SK-N-SH (cell line): ENCODE measurements around the gene TECR. TPM values are rescaled to one million over a fixed set of nuclear protein-coding genes. Genes with fewer than 3 reads are reported as not detected.

Source experiments
- CTCF ChIA-PET: fragments of 300-600, 350-600 bp; formaldehyde crosslinking; extraction: SDS; loops from one replicate; lab custom pipeline; 2021; lab: Yijun Ruan, JAX
- POLR2A ChIA-PET: fragments of 350-600 bp; sonication (Branson Sonifier 250); formaldehyde crosslinking; extraction: SDS; loops from one replicate; lab custom pipeline; 2020; ENCODE audit warnings: antibody characterized with exemption, inconsistent platforms; lab: Yijun Ruan, JAX
- DNase-seq: peaks from one replicate; pipeline ENCODE4 v3.0.0; 2012
- H2AFZ ChIP-seq: fragments of 200-600 bp; sonication (generic); 2 replicates; pipeline ENCODE4 v1.8.1; 2016; ENCODE audit warnings: antibody characterized with exemption, mild to moderate bottlenecking, low read depth
- H3F3A ChIP-seq: fragments of 200-600 bp; sonication (generic); replicated peaks from 2 replicates; pipeline ENCODE3; 2016; ENCODE audit warnings: antibody characterized with exemption, mild to moderate bottlenecking; ENCODE audit not compliant: insufficient read depth
- H3K27ac ChIP-seq, 2 experiments: fragments of 200-500 bp in 1 of 2; fragments of 200-600 bp in 1 of 2; sonication (Bioruptor generic) in 1 of 2; sonication (generic), shearing (Covaris generic) in 1 of 2; 2 replicates each; pipeline versions ENCODE4 v1.5.1 to v1.6.1; 2014 to 2016; ENCODE audit warnings: low read depth in 2 of 2, inconsistent platforms in 1 of 2, low read length in 1 of 2, mild to moderate bottlenecking in 1 of 2, mixed read lengths in 1 of 2
- H3K27me3 ChIP-seq: fragments of 200-600 bp; sonication (generic), shearing (Covaris generic); 2 replicates; pipeline ENCODE4 v1.6.1; 2016; ENCODE audit warnings: mixed run types; ENCODE audit not compliant: insufficient read depth
- H3K36me3 ChIP-seq, 2 experiments: fragments of 200-500 bp in 1 of 2; fragments of 200-600 bp in 1 of 2; sonication (Bioruptor generic) in 1 of 2; sonication (generic) in 1 of 2; replicated peaks in 1 of 2; 2 replicates each; pipeline versions ENCODE3 to v1.5.1; 2014 to 2016; ENCODE audit warnings: low read length in 1 of 2, mild to moderate bottlenecking in 1 of 2; ENCODE audit not compliant: insufficient read depth in 2 of 2, control insufficient read depth in 1 of 2
- H3K4me1 ChIP-seq, 2 experiments: fragments of 200-500 bp in 1 of 2; fragments of 200-600 bp in 1 of 2; sonication (Bioruptor generic) in 1 of 2; sonication (generic), shearing (Covaris generic) in 1 of 2; 2 replicates each; pipeline versions ENCODE4 v1.5.1 to v1.6.1; 2014 to 2016; ENCODE audit warnings: low read depth in 1 of 2, low read length in 1 of 2, mixed run types in 1 of 2; ENCODE audit not compliant: insufficient read depth in 2 of 2, control insufficient read depth in 1 of 2
- H3K4me2 ChIP-seq: fragments of 200-600 bp; sonication (generic), shearing (Covaris generic); 2 replicates; pipeline ENCODE4 v1.6.1; 2017; ENCODE audit warnings: mixed run types
- H3K4me3 ChIP-seq, 2 experiments: fragments of 200-500 bp in 1 of 2; fragments of 200-600 bp in 1 of 2; sonication (Bioruptor generic) in 1 of 2; sonication (generic), shearing (Covaris generic) in 1 of 2; 2 replicates each; pipeline versions ENCODE4 v1.5.1 to v1.8.1; 2014 to 2016; ENCODE audit warnings: low read depth in 2 of 2, inconsistent platforms in 1 of 2, low read length in 1 of 2, mild to moderate bottlenecking in 1 of 2, mixed read lengths in 1 of 2, moderate library complexity in 1 of 2
- H3K79me2 ChIP-seq: fragments of 200-600 bp; sonication (generic); 2 replicates; pipeline ENCODE4 v1.8.1; 2017; ENCODE audit warnings: mild to moderate bottlenecking; ENCODE audit not compliant: insufficient read depth
- H3K9ac ChIP-seq: fragments of 200-600 bp; sonication (generic); 2 replicates; pipeline ENCODE4 v1.6.1; 2017; ENCODE audit warnings: mixed run types
- H3K9me2 ChIP-seq: fragments of 200-600 bp; sonication (generic); 2 replicates; pipeline ENCODE4 v1.6.1; 2017; ENCODE audit warnings: mixed run types
- H3K9me3 ChIP-seq: fragments of 200-600 bp; sonication (generic); 2 replicates; pipeline ENCODE4 v1.6.1; 2017; ENCODE audit warnings: mixed run types, mild to moderate bottlenecking, moderate library complexity
- H4K20me1 ChIP-seq: fragments of 200-600 bp; sonication (generic); 2 replicates; pipeline ENCODE4 v1.6.1; 2017; ENCODE audit warnings: mild to moderate bottlenecking, mixed run types; ENCODE audit not compliant: insufficient read depth
- CHD2 ChIP-seq: fragments of 150-350 bp; IDR thresholded peaks from 2 replicates; pipeline ENCODE4 v1.6.1; 2018; ENCODE audit warnings: low read length; ENCODE audit not compliant: partially characterized antibody
- ELF1 ChIP-seq: IDR thresholded peaks from 2 replicates; pipeline ENCODE4 v1.4.0; 2012
- EP300 ChIP-seq, 2 experiments: IDR thresholded peaks; 2 replicates each; pipeline versions ENCODE4 v1.4.0 to v1.6.1; 2012; ENCODE audit warnings: borderline replicate concordance in 1 of 2, low read depth in 1 of 2, low read length in 1 of 2
- FOSL2 ChIP-seq: IDR thresholded peaks from 2 replicates; pipeline ENCODE4 v1.4.0; 2012; ENCODE audit warnings: low read depth, mild to moderate bottlenecking, moderate library complexity, borderline replicate concordance
- FOXJ3 ChIP-seq: sonication (generic); formaldehyde crosslinking; IDR thresholded peaks from 2 replicates; pipeline ENCODE4 v1.5.1; 2020; ENCODE audit warnings: mild to moderate bottlenecking, missing genetic modification reagents
- GABPA ChIP-seq: IDR thresholded peaks from 2 replicates; pipeline ENCODE4 v1.4.0; 2012; ENCODE audit warnings: low read depth, mild to moderate bottlenecking
- GATA2 ChIP-seq: sonication (generic); formaldehyde crosslinking; IDR thresholded peaks from 2 replicates; pipeline ENCODE4 v1.5.0; 2020; ENCODE audit warnings: mild to moderate bottlenecking, missing genetic modification reagents
- MXI1 ChIP-seq: IDR thresholded peaks from 2 replicates; pipeline ENCODE4 v1.6.1; 2012; ENCODE audit warnings: mild to moderate bottlenecking, low read depth, low read length, improper control_type of control experiment
- NFIC ChIP-seq: IDR thresholded peaks from 2 replicates; pipeline ENCODE4 v1.4.0; 2012; ENCODE audit warnings: borderline replicate concordance
- NRF1 ChIP-seq: IDR thresholded peaks from 2 replicates; pipeline ENCODE4 v1.6.1; 2012; ENCODE audit warnings: low read depth, mild to moderate bottlenecking, low read length
- RCOR1 ChIP-seq: fragments of 150-350 bp; IDR thresholded peaks from 2 replicates; pipeline ENCODE4 v1.6.1; 2017; ENCODE audit warnings: antibody characterized with exemption, low read length
- RFX5 ChIP-seq: IDR thresholded peaks from 2 replicates; pipeline ENCODE4 v1.6.1; 2012; ENCODE audit warnings: mild to moderate bottlenecking, improper control_type of control experiment, low read length
- SMC3 ChIP-seq: IDR thresholded peaks from 2 replicates; pipeline ENCODE4 v1.6.1; 2012; ENCODE audit warnings: low read depth, low read length, improper control_type of control experiment
- TAF1 ChIP-seq: IDR thresholded peaks from 2 replicates; pipeline ENCODE4 v1.6.1; 2012; ENCODE audit warnings: low read depth, mild to moderate bottlenecking, low read length, moderate library complexity, borderline replicate concordance
- TCF12 ChIP-seq: IDR thresholded peaks from 2 replicates; pipeline ENCODE4 v1.4.0; 2012
- TEAD4 ChIP-seq: IDR thresholded peaks from 2 replicates; pipeline ENCODE4 v1.4.0; 2012; ENCODE audit warnings: mild to moderate bottlenecking, borderline replicate concordance; ENCODE audit not compliant: insufficient read depth
- YY1 ChIP-seq: IDR thresholded peaks from 2 replicates; pipeline ENCODE4 v1.4.0; 2012; ENCODE audit warnings: low read depth, mild to moderate bottlenecking
- WGBS: methylation state at CpG from one replicate; pipeline ENCODE4 v1.1.6; 2017; ENCODE audit warnings: low lambda C conversion rate; 5-methylcytosine and 5-hydroxymethylcytosine counted together
- polyA plus RNA-seq, 3 experiments: library from polyadenylated mRNA; depleted of rRNA; stranded (reverse); fragments of >200 nt; gene quantifications; 2 replicates each; pipeline ENCODE4 v1.2.3, GENCODE V29; 2012
- TF ChIP-seq, protein P1 (sequence below): fragments of 200-600 bp; sonication (generic); IDR thresholded peaks from 2 replicates; pipeline ENCODE4 v1.6.1; 2017; ENCODE audit warnings: antibody characterized with exemption, mild to moderate bottlenecking, moderate library complexity
- TF ChIP-seq, protein P2 (sequence below): fragments of 150-350 bp; IDR thresholded peaks from 2 replicates; pipeline ENCODE4 v1.6.1; 2016; ENCODE audit warnings: mild to moderate bottlenecking, low read depth, low read length
- TF ChIP-seq, protein P3 (sequence below): IDR thresholded peaks from 2 replicates; pipeline ENCODE4; 2012
- TF ChIP-seq, protein P4 (sequence below): IDR thresholded peaks from 2 replicates; pipeline ENCODE4 v1.4.0; 2012; ENCODE audit warnings: low read depth, borderline replicate concordance

Gene TECR
- polyA plus RNA-seq, 1 of the 3 experiments (the other 2 are of a cell fraction), result 110 TPM

DNA sequence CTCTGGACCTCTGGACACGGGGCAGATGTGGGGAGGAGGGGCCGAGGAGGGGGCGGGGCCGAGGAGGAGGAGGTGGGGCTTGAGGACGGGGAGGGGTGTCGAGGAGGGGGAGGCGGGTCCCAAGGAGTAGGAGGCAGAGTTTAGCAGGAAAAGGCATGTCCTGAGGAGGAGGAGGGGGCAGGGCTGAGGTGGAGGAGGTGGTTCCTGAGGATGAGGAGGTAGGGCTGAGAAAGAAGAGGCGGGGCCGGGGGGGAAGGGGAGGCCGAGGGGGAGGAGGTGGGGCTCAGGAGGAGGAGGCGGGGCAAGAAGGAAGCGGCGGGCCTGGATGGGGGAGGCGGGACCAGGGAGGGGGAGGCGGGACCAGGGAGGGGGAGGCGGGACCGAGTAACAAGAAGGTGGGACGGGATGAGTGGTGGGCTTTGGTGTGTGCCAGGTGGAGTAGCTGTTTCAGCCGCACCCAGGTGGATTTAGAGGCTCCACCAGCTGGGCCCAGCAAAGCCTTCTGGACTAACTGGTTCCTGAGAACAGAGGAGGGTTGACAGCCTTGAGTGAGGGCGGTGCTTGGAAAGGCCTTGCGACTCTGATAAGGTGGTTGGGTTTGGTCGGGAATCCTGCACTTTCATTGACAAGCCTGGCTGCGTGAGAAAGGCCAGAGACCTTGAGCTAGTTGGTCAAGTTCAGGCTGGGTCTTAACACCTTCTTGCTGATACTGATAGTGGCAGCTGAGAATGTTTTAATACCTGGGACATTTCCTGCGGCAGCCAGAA lies 7.7 kb downstream of the TECR start:
- Histone ChIP-seq H3K27me3 (no peaks in the 10 kb centered on the region), H4K20me1 (no peaks in the 10 kb centered on the region; the same call in 1 of the 2 replicates), H3K4me3 (no peak overlapping the region; a peak in 1 of 4 replicates), H3K9me3 (no peaks in the 10 kb centered on the region), H3K9ac (no peak overlapping the region)
- DNase-seq, result peak; percentile 80
- TF ChIP-seq SMC3, result no peak
- no peak for TF ChIP-seq TCF12
- TF ChIP-seq MXI1, result no peak
- no peak for TF ChIP-seq NFIC
- TF ChIP-seq NRF1, result no peak
- no peak for TF ChIP-seq YY1
- TF ChIP-seq, protein P1, sequence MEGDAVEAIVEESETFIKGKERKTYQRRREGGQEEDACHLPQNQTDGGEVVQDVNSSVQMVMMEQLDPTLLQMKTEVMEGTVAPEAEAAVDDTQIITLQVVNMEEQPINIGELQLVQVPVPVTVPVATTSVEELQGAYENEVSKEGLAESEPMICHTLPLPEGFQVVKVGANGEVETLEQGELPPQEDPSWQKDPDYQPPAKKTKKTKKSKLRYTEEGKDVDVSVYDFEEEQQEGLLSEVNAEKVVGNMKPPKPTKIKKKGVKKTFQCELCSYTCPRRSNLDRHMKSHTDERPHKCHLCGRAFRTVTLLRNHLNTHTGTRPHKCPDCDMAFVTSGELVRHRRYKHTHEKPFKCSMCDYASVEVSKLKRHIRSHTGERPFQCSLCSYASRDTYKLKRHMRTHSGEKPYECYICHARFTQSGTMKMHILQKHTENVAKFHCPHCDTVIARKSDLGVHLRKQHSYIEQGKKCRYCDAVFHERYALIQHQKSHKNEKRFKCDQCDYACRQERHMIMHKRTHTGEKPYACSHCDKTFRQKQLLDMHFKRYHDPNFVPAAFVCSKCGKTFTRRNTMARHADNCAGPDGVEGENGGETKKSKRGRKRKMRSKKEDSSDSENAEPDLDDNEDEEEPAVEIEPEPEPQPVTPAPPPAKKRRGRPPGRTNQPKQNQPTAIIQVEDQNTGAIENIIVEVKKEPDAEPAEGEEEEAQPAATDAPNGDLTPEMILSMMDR, result no peak
- TF ChIP-seq, all 33 proteins: peak for 0
- Histone ChIP-seq H3F3A (peaks cover 10% of the 10 kb centered on the region), H3K4me1 (peaks cover 0 to 15% of the 10 kb centered on the region in 2 experiments; a peak in 1 of 4 replicates), H3K9me2 (no peaks in the 10 kb centered on the region), H3K27ac (no peak overlapping the region), H2AFZ (no peak overlapping the region), H3K36me3 (no peaks in the 10 kb centered on the region), H3K79me2 (peaks cover 51% of the 10 kb centered on the region), H3K4me2 (no peak overlapping the region)
- CTCF ChIA-PET, result interaction anchor here (1.0 to 4.4 kb wide), 4 partner anchors 11 to 57 kb away, joined by 4 to 28 read pairs (median 4); no protein-coding TSS in a partner anchor
- POLR2A ChIA-PET, result interaction anchor here (0.8 kb wide), 1 partner anchor 10 kb away, joined by 3 read pairs; no protein-coding TSS in a partner anchor
- 53% methylated on average over 23 of the region's 24 CpGs for WGBS

DNA sequence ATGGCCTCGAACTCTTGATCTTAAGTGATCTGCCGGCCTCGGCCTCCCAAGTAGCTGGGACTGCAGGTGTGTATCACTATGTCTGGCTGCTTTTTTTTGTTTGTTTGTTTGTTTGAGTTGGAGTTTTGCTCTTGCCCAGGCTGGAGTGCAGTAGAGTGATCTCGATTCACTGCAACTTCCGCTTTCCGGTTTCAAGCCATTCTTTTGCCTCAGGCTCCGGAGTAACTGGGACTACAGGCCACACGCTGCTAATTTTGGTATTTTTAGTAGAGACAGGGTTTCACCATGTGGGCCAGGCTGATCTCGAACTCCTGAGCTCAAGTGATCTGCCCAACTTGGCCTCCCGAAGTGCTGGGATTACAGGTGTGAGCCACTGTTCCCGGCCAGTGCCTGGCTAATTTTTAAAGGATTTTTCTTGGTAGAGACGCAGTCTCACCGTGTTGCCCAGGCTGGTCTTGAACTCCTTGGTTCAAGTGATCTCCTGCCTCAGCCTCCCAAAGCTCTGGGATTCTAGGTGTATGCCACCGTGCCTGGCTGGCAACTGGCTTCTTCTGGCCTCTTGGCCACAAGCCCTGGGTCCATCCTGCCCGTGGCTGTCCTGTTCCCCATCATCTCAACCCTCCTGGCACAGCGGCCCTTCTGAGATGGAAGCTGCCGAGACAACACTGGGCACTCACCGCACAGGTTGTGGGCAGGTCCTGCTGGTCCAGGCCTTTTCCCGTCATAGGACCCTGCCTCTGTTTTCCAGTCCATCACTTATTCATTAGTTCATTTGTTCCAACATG lies 11.5 kb downstream of the TECR start:
- Histone ChIP-seq H2AFZ (no peak overlapping the region), H3K4me2 (no peak overlapping the region), H3K79me2 (peaks cover 44% of the 10 kb centered on the region), H3K27ac (no peak overlapping the region), H3K4me1 (peaks cover 0 to 4% of the 10 kb centered on the region in 2 experiments; a peak in 1 of 4 replicates), H3K36me3 (no peaks in the 10 kb centered on the region), H3K9me3 (no peaks in the 10 kb centered on the region), H4K20me1 (no peaks in the 10 kb centered on the region; the same call in 1 of the 2 replicates)
- whole genome bisulfite sequencing, result 94% methylated on average over 19 of the region's 19 CpGs
- POLR2A ChIA-PET, result no interaction called here
- DNase-seq, result no peak
- TF ChIP-seq TAF1 (no peak), GATA2 (CRISPR knock-in tag) (no peak), GABPA (no peak), MXI1 (no peak), FOSL2 (no peak), EP300 (IDR thresholded peaks at IDR 0.05; ENCODE audit: borderline replicate concordance in 1 of 2, low read depth in 1 of 2, low read length in 1 of 2) (no peak), RFX5 (no peak), FOXJ3 (CRISPR knock-in tag) (no peak), CHD2 (no peak), ELF1 (no peak), RCOR1 (no peak), SMC3 (no peak), TEAD4 (no peak), YY1 (no peak)
- TF ChIP-seq, protein P2, sequence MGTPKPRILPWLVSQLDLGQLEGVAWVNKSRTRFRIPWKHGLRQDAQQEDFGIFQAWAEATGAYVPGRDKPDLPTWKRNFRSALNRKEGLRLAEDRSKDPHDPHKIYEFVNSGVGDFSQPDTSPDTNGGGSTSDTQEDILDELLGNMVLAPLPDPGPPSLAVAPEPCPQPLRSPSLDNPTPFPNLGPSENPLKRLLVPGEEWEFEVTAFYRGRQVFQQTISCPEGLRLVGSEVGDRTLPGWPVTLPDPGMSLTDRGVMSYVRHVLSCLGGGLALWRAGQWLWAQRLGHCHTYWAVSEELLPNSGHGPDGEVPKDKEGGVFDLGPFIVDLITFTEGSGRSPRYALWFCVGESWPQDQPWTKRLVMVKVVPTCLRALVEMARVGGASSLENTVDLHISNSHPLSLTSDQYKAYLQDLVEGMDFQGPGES, result no peak
- TF ChIP-seq, protein P3, sequence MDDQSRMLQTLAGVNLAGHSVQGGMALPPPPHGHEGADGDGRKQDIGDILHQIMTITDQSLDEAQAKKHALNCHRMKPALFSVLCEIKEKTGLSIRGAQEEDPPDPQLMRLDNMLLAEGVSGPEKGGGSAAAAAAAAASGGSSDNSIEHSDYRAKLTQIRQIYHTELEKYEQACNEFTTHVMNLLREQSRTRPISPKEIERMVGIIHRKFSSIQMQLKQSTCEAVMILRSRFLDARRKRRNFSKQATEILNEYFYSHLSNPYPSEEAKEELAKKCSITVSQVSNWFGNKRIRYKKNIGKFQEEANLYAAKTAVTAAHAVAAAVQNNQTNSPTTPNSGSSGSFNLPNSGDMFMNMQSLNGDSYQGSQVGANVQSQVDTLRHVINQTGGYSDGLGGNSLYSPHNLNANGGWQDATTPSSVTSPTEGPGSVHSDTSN, result no peak
- TF ChIP-seq, protein P4, sequence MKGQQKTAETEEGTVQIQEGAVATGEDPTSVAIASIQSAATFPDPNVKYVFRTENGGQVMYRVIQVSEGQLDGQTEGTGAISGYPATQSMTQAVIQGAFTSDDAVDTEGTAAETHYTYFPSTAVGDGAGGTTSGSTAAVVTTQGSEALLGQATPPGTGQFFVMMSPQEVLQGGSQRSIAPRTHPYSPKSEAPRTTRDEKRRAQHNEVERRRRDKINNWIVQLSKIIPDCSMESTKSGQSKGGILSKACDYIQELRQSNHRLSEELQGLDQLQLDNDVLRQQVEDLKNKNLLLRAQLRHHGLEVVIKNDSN, result no peak
- TF ChIP-seq, all 33 proteins: peak for 0
- H3K4me3 ChIP-seq, result no peak overlapping the region
- H3K9ac ChIP-seq, result no peak overlapping the region
- H3K27me3 ChIP-seq, result no peaks in the 10 kb centered on the region
- CTCF ChIA-PET, result interaction anchor here (1.0 kb wide), 1 partner anchor 33 kb away, joined by 3 read pairs; no protein-coding TSS in a partner anchor
- H3F3A ChIP-seq, result peaks cover 2% of the 10 kb centered on the region
- H3K9me2 ChIP-seq, result no peaks in the 10 kb centered on the region
